Ovary (tissue), 9 donors: ENCODE data around the gene TSBP1. TPM values are rescaled to one million over a fixed set of nuclear protein-coding genes. Genes with fewer than 3 reads are reported as not detected.

Experiments used
- DNase-seq, 5 donors: peaks; one replicate each; pipeline ENCODE4 v3.0.0-alpha.2; 2019 to 2020
- H3K27ac ChIP-seq, 2 donors: fragments of 200-600 bp; one replicate each; pipeline versions ENCODE4 v1.5.1 to v1.8.0; 2019 to 2022
- H3K27me3 ChIP-seq: fragments of 200-600 bp; one replicate; pipeline ENCODE4 v1.8.0; 2022
- H3K36me3 ChIP-seq: fragments of 200-600 bp; sonication (generic); one replicate; pipeline ENCODE4 v1.5.1; 2019
- H3K4me1 ChIP-seq: one replicate; pipeline ENCODE4 v1.8.1; 2013; ENCODE audit warnings: mild to moderate bottlenecking, moderate library complexity; ENCODE audit not compliant: insufficient read depth
- H3K4me3 ChIP-seq: fragments of 200-600 bp; sonication (generic); one replicate; pipeline ENCODE4 v1.5.1; 2017
- H3K9me3 ChIP-seq, 2 donors: fragments of 200-600 bp in 1 of 2; sonication (generic) in 1 of 2; one replicate each; pipeline versions ENCODE4 v1.5.1 to v1.8.1; 2013 to 2019; ENCODE audit warnings: mild to moderate bottlenecking in 1 of 2, moderate library complexity in 1 of 2
- CTCF ChIP-seq, 3 donors: fragments of 450-650 bp in 2 of 3; fragments of 200-600 bp in 1 of 3; IDR thresholded peaks; one replicate each; pipeline versions ENCODE4 v1.5.1 to v1.8.0; 2016 to 2022; ENCODE audit warnings: antibody characterized with exemption in 3 of 3, mild to moderate bottlenecking in 1 of 3
- EP300 ChIP-seq: sonication (generic); formaldehyde crosslinking; IDR thresholded peaks from one replicate; pipeline ENCODE4 v1.6.1; 2017; ENCODE audit warnings: antibody characterized with exemption
- POLR2A ChIP-seq: fragments of 450-650 bp; IDR thresholded peaks from one replicate; pipeline ENCODE4 v1.6.1; 2017; ENCODE audit warnings: antibody characterized with exemption, mild to moderate bottlenecking, moderate library complexity
- WGBS, 3 donors: extraction: QIAGEN DNeasy Blood & Tissue Kit in 1 of 3; methylation state at CpG; one replicate each; pipeline versions ENCODE4 v1.1.5 to v1.1.7; 2013 to 2017; 5-methylcytosine and 5-hydroxymethylcytosine counted together
- intact Hi-C, 4 donors: fragments of 100-400 bp; cut with DNase I; formaldehyde crosslinking; loops; one replicate each; pipeline versions ENCODE4 v1.11.0 to v1.15.1; 2022 to 2023
- polyA plus RNA-seq, 2 donors: library from polyadenylated mRNA; stranded (reverse); fragments of 200-250 nt in 1 of 2; fragments of 350-450 nt in 1 of 2; fragmentation: Illumina TruSeq in 1 of 2; extraction: RNeasy Lipid Tissue Mini Kit (QIAGEN cat#74804) in 1 of 2; gene quantifications; one replicate each; pipeline ENCODE4 v1.2.3, GENCODE V29; 2013 to 2014
- total RNA-seq, 7 donors: library from RNA; depleted of rRNA in 2 of 7; stranded (reverse); fragments of >200 nt in 2 of 7; fragmentation: NEBNext Ultra II Directional in 3 of 7; extraction: Animal tissue kit (Norgen Biotek cat#: 25700) in 3 of 7; gene quantifications; one replicate each; pipeline versions ENCODE4 v1.1.0 to v1.2.4, GENCODE V29; 2016 to 2023
- donor health status: DM: no; HTN: no; CAD: no; lungs with moderate emphysema.
- donor health status: DM: no; HTN: no; CAD: no.
- donor health status: Bipolar disorder and iron deficiency.
- donor health status: DM: yes; HTN: yes; CAD: no.
- donor health status: DM: no; HTN: no; CAD: no.
- donor health status: DM: yes; HTN: yes; CAD: no.

The TSBP1 gene
- total and polyA plus RNA-seq, 9 donors, result not detected

- Histone ChIP-seq H3K4me3 (no peak overlapping the region), H3K36me3 (no peaks in the 10 kb centered on the region), H3K27me3 (no peaks in the 10 kb centered on the region), H3K27ac (no peak overlapping the region), H3K9me3 (no peaks in the 10 kb centered on the region), H3K4me1 (no peaks in the 10 kb centered on the region)
- TF ChIP-seq POLR2A, result no peak
- TF ChIP-seq EP300, result no peak
- TF ChIP-seq CTCF (IDR thresholded peaks at IDR 0.05), result no peak
- intact Hi-C loops, result no loop called here
- DNase-seq, result no peak
- 71 to 85% (median 81%) methylated on average over 1 of the region's 1 CpG for WGBS, 3 donors
Measured at GRCh38 chr6:32355018-32355417, 16.7 kb downstream of the TSBP1 start.

GRCh38 chr6:32353348-32353747 is 18.4 kb downstream of the TSBP1 start:
- Histone ChIP-seq H3K9me3 (no peaks in the 10 kb centered on the region), H3K36me3 (no peaks in the 10 kb centered on the region), H3K27me3 (no peaks in the 10 kb centered on the region), H3K27ac (no peak overlapping the region), H3K4me3 (no peak overlapping the region), H3K4me1 (no peaks in the 10 kb centered on the region)
- no peak for TF ChIP-seq EP300
- no peak for TF ChIP-seq POLR2A
- no peak for TF ChIP-seq CTCF (IDR thresholded peaks at IDR 0.05)
- no peak for DNase-seq
- intact Hi-C loops, result no loop called here
- WGBS, 3 donors, result 88 to 92% (median 89%) methylated on average over 2 of the region's 2 CpGs

GRCh38 chr6:32340242-32340641 is 31.5 kb downstream of the TSBP1 start:
- TF ChIP-seq CTCF (IDR thresholded peaks at IDR 0.05) (no peak), EP300 (no peak), POLR2A (no peak)
- intact Hi-C loops, result no loop called here

GRCh38 chr6:32337186-32337805 is 34.4 kb downstream of the TSBP1 start:
- H3K36me3 ChIP-seq, result no peaks in the 10 kb centered on the region
- WGBS, 3 donors, result 53 to 68% (median 57%) methylated on average over 4 of the region's 4 CpGs

More at GRCh38 chr6:32340242-32340641, 31.5 kb downstream of the TSBP1 start:
- Histone ChIP-seq H3K4me3 (no peak overlapping the region), H3K27ac (no peak overlapping the region), H3K4me1 (no peaks in the 10 kb centered on the region), H3K9me3 (no peaks in the 10 kb centered on the region), H3K36me3 (no peaks in the 10 kb centered on the region), H3K27me3 (no peaks in the 10 kb centered on the region)
- no peak for DNase-seq
- WGBS, 3 donors, result 48 to 88% (median 83%) methylated on average over 2 of the region's 2 CpGs

More at GRCh38 chr6:32337186-32337805, 34.4 kb downstream of the TSBP1 start:
- H3K27ac ChIP-seq, result no peak overlapping the region
- no peak for TF ChIP-seq POLR2A
- TF ChIP-seq EP300, result no peak
- no peak for TF ChIP-seq CTCF (IDR thresholded peaks at IDR 0.05)
- H3K9me3 ChIP-seq, result no peaks in the 10 kb centered on the region
- no peaks in the 10 kb centered on the region for H3K4me1 ChIP-seq
- no peak for DNase-seq
- H3K27me3 ChIP-seq, result no peaks in the 10 kb centered on the region
- intact Hi-C loops, result no loop called here
- no peak overlapping the region for H3K4me3 ChIP-seq
